GM12872 (cell line): ENCODE data around the gene HDAC8.

Experiments used
- TF ChIP-seq, protein P1 (sequence below): IDR thresholded peaks from 3 replicates; pipeline ENCODE4 v1.5.1; 2011; ENCODE audit warnings: low read depth, mild to moderate bottlenecking, low read length, moderate library complexity; ENCODE audit not compliant: insufficient read depth

HDAC8 gene

DNA sequence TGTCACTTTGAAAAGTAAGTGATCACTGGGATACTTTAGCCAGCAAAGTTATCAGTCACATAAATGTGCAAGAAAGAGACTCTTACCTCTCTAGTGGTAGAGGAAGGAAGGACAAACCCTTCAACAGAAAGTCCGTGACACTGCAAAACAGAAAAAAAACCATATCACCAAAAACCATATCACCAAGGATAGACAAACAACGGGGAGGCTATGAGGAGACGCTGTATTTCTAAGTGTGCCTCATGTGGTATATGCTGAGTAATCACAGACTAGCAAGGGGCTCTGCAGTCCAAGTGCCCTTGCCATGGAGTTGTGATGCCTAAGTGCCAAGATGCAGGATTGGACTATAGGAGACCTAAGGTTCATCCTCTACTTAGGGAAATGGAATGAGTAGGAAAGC lies 11.5 kb upstream of the HDAC8 start:
- TF ChIP-seq, protein P1, sequence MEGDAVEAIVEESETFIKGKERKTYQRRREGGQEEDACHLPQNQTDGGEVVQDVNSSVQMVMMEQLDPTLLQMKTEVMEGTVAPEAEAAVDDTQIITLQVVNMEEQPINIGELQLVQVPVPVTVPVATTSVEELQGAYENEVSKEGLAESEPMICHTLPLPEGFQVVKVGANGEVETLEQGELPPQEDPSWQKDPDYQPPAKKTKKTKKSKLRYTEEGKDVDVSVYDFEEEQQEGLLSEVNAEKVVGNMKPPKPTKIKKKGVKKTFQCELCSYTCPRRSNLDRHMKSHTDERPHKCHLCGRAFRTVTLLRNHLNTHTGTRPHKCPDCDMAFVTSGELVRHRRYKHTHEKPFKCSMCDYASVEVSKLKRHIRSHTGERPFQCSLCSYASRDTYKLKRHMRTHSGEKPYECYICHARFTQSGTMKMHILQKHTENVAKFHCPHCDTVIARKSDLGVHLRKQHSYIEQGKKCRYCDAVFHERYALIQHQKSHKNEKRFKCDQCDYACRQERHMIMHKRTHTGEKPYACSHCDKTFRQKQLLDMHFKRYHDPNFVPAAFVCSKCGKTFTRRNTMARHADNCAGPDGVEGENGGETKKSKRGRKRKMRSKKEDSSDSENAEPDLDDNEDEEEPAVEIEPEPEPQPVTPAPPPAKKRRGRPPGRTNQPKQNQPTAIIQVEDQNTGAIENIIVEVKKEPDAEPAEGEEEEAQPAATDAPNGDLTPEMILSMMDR = no peak

DNA sequence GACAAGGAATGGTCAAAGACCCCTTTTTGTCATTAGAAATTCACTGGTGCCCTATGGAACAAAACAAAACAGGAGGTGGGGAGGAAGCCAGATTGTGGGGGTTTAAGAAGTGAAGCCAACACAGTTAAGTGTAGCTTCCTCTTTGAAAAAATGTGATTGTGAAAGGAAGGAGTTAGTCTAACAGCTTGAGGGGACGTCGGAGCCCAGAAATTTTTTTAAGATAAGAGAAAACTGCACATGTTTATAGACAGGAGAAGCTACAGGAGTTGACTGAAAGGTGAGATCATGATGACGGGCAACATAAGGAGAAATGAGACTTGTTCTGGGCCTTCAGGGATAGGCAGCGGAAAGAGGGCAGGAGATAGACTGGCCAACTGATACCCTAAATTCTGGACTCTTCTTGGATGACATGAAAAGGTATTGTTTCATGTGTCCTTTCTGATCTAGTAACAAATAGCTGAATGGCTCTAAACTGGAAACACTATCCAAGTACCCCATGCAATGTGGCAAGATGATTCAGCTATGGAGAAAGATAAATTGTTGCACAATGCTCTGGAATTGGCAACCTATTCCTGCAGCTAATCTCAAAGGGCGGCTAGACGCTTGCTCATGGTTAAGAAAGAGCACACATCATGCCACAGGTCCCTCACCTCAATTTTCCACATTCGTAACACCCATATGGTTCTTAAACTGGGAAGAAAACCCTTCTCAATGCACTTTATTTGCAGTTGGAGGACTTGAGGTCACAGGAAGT lies 3.7 kb upstream of the HDAC8 start:
- TF ChIP-seq, protein P1 = no peak

DNA sequence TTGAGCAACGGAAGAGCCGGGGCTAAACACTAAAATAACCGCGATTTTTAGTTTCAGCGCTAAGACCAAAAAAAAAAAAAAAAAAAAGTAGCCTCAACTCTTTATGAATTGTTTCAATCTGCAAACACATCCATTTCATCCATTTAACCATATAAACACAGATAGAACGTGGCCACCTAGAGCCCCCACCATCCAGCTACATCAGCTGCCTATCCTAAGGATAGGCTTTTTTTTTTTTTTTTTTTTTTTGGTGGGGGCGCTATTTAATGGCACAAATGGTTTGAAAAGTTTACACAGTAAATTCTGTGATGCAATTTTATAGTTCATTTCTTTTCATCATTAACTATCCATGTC lies 492 bp upstream of the HDAC8 start:
- TF ChIP-seq, protein P1 = no peak

DNA sequence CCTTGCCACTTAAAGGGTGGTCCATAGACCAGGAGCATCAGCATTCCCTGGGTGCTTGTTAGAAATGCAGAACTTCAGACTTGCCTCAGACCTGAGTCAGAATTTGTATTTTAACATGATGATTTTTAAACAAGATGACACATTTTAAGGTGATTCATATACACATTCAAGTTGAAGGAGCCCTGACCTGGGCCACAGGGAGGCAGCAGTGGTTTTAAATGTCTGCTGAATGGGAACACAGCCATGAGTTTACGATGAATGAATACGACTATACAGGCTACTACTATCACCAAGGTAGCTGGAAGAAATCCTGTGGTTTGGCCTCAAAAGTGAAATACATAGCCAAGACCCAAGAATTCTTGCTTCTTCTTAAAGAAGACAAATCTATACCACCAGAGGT lies 2.9 kb downstream of the HDAC8 start:
- TF ChIP-seq, protein P1 = no peak

DNA sequence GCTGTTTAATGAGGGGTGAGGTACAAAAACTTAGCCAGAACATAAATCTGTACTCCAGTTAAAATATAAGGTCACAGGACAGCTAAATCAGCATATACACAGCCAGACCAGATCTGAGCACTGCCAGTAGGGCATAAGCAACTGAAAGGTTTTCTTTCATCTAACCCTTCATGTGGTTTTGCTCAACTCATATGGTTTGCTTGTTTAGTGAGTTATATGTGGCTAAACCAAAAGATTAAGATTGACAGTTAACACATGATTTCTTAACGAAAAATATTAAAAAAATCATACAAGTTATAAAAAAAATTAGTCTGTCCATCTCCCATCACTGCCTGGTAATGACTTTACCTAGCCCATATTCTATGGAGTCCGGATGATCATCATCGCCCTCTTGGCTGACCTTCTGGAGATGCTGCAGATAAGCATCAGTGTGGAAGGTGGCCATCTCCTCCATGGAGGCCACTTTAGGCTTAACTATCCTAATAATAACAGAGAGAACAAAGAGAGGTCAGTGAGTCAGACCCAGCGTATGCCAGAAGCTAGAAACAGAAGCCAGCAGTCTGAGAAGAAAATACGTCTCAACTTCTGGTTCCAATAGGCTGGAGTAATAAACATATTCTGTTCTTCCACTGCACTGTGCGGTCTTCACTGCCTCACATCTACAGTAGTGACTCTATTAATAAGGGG lies 4.1 kb downstream of the HDAC8 start:
- TF ChIP-seq, protein P1 = no peak

DNA sequence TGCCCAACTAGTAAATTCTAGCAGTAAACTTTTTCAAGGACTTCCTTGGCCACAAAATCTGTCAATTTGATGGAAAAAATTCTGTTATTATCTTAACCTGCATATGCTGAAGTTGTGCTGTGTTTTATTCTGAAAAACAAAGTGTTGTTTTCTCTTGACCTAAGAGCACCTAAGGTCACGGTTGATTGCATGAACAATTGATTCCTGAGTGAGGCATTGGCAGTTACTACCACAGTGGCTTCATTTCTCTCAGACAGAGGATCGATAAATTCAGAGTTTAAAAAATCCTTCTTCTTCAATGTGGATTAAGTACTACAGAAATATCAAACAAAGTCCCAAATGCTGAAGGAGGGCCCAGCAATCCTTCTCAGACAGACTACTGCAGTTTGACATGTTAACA lies 6.2 kb downstream of the HDAC8 start:
- TF ChIP-seq, protein P1 = no peak

DNA sequence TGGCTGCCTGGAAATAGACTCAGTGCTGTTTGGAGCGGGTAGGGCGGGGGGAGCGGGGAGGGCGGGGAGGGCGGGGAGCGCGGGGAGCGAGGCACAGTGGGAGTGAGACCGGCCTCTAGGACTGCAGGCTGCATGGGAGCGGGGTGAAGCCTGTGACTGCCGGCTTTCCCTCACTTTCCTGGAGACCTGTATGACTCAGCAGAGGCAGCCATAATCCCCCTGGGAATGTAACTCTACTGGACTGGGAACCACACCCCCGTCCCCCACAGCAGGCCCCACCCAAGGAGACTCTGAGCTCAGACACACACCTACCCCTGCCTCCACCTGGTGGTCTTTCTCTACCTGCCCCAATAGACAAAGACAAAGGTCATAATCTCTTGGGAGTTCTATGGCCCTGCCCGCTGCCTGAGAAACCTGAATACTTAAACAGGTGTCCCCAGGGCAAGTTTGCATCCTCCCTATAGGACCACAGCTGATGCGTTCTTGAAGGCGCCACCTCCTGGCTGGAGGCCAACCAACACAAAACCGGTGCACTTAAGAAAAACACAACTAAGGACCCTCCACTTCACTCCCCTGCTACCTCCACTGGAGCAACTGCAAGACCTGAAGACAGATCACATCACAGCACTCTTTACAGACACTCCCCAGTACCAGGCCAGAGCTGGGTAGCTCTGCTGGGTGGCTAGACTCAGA lies 18.0 kb downstream of the HDAC8 start:
- TF ChIP-seq, protein P1 = no peak
